SU-DHL-6 (cell line): Measurements from ENCODE around the gene HGD.

Experiments
- EZH2phosphoT487 ChIP-seq: fragments of 200-600 bp; sonication (generic), shearing (Covaris generic); conservative IDR thresholded peaks from 2 replicates; pipeline ENCODE4 v1.6.1; 2018; ENCODE audit warnings: mild to moderate bottlenecking, antibody characterized with exemption, low read length, moderate library complexity, mixed read lengths
- TF ChIP-seq, protein P1 (sequence below): fragments of 200-600 bp; sonication (generic); IDR thresholded peaks from one replicate; pipeline ENCODE4 v1.5.1; 2017; ENCODE audit warnings: antibody characterized with exemption, mild to moderate bottlenecking, low read length, moderate library complexity; ENCODE audit not compliant: insufficient read depth, poor library complexity, severe bottlenecking

DNA sequence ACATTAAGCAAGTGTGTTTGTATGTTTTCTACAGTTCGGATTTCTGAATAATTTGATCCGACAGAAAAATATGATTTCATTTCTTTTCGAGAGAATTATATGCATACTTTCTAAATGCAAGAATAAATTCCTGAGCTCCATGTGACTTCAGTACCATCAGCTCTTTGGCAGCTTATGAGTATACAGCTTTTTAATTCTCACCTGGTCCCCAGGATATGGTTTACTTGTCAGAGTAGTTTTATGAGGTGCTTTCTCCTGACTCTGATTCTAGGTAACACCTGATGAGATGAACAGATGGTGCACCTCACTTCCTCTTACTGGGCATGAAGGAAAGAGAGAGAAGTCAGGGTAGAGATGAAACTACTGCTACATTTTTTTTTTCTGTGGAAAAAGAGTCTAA is 3.1 kb downstream of the HGD start:
- TF ChIP-seq, protein P1, sequence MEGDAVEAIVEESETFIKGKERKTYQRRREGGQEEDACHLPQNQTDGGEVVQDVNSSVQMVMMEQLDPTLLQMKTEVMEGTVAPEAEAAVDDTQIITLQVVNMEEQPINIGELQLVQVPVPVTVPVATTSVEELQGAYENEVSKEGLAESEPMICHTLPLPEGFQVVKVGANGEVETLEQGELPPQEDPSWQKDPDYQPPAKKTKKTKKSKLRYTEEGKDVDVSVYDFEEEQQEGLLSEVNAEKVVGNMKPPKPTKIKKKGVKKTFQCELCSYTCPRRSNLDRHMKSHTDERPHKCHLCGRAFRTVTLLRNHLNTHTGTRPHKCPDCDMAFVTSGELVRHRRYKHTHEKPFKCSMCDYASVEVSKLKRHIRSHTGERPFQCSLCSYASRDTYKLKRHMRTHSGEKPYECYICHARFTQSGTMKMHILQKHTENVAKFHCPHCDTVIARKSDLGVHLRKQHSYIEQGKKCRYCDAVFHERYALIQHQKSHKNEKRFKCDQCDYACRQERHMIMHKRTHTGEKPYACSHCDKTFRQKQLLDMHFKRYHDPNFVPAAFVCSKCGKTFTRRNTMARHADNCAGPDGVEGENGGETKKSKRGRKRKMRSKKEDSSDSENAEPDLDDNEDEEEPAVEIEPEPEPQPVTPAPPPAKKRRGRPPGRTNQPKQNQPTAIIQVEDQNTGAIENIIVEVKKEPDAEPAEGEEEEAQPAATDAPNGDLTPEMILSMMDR: no peak
- no peak for TF ChIP-seq EZH2phosphoT487
